Activated gamma-delta T cell (primary cell): Measurements from ENCODE around the gene TMEM63A.
"Not testable (repeated sequence)": the region's sequence is repeated elsewhere in the genome, so short reads cannot be mapped to it uniquely, and the experiment has no call there.

ENCODE experiments used
- DNase-seq: peaks from one replicate; lab custom pipeline; 2025; lab: John Stamatoyannopoulos, UW

The TMEM63A gene

DNA sequence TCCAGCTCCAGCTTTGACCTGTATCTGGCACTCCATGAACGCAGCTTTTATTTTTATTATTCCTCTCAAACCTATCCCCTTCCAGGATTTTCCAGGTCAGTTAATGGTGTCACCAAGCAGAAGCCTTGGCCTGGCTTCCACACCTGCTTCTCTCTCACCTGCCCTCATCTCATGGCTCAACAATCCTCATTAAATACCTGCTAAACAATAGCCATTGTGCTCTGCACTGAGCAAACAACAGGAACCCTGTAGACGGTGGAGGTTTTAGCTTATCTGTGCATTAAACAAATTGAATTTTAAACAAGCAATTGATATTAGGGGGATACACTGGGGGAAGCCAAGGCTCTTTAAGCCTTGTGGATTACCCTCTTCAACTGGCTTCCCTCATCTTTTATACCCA lies 26.6 kb upstream of the TMEM63A start:
- no peak for DNase-seq

DNA sequence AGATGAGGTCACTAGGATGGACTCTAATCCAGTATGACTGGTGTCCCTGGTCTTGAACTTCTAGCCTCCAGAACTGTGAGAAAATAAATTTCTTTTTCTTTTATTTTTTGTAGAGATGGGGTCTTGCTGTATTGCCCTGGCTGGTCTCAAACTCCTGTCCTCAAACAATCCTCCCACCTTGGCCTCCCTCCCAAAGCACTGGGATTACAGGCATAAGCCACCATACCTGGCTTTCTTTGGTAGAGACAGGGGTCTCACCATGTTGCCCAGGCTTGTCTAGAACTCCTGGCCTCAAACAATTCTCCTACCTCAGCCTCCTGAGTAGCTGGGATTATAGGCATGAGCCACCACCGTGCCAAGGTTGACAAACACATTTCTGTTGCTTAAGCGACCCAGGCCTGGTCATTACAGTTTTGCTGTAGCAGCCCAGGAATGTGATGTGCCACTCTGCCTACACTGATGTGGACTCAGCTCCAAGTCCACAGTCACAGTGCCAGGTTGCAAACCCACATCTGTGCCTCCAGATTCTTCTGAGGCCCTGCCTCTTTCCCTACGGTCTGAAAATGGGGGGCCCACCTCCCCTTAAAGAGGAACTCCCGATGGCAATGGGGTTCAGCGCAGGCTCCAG lies 25.9 kb upstream of the TMEM63A start:
- no peak for DNase-seq

DNA sequence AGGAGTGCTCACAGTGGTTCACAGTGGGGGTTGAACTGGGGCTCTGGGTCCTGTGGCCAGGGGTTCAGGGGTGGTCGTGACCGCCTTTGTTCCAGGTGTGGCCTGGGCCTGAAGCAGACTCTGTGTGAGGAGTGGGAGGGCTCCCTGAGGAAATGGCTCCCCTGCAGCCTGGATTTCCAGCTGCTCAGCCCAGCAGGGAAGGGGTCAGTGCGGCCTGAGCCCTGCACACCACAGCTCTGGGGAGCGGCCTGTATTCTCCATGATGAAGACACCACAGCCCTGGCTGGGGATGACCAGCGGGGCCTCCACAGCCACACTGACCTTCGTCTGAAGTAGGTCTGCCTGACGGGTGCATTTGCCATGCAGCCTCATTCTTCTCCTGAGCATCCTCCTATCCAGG lies 25.2 kb upstream of the TMEM63A start:
- DNase-seq: no peak

DNA sequence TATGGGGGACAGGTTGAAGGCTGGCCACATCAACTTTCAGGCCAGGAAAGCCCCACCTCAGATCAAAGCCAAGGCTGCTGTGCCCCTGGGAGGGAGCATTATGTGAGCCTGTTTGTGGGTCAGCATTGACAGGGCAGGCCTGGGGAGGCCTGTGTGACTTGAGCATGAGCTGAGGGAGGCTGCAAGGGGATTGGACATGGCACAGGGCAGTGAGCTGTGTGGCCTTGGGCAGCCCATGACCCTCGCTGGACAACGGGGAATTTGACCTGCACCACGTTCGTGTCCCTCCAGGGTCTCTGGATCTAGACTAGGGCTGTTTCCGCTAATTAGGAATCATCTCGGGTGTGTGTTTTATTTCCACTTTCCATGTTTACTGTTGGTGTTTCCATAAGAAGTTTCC lies 24.3 kb upstream of the TMEM63A start:
- no peak for DNase-seq

DNA sequence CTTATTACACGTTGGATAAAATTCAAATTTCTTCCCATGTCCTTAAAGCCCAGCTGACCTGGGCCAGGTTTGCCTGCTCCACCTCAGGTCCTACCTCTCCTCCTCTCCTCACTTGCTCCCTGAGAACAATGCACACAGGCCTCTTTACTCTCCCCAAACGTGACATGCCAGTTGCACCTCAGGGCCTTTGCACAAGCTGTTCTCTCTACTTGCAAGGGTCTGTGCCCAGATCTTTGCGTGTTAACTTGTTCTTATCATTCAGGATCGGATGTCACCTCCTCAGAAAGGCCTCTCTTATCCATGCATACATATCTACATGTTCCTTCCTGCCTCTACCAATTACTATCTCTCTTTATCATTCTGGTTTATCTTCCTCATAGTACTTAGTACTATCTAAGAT lies 21.4 kb upstream of the TMEM63A start:
- DNase-seq: no peak

DNA sequence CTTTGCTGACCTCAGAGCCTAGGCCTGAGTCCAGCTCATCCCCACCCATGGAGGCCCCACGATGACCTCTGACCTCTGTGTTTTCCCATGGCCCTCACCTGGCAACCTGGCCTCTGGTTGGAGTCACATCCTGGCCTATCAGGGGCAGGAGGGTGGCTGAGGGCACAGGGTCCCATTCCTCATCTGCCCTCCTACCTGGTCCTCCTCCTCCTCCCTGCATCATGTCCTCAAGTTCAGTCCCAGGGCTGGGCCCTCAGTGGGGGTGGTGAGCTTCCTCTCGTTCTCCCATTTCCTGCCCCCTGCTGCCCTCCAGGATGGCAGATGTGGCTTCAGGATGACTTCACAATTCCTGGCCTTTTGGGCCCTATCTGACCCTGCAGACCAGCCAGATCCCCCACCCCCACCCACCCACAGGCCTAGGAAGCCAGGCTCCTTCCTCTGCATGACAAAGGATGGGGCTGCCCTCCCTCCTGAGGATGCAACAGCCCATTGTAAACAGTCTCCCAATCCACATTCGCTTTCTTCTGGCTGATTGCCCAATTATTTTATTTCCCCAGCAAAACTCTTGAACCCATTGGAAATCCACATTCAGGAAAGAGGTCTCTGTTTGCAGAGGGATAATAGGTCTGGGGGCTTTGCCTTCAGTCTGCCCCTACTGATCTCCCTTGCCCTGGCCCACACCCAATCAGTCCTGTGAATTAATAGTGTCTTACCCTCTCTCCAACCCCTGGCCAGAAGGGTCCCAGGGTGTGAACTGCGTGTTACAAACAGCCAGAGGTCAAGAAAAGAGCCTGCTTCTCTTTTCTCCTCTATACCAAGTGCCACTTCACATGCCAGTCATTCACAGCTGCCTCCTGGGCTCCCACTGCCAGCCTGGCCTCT lies 17.1 kb upstream of the TMEM63A start:
- DNase-seq: no peak

DNA sequence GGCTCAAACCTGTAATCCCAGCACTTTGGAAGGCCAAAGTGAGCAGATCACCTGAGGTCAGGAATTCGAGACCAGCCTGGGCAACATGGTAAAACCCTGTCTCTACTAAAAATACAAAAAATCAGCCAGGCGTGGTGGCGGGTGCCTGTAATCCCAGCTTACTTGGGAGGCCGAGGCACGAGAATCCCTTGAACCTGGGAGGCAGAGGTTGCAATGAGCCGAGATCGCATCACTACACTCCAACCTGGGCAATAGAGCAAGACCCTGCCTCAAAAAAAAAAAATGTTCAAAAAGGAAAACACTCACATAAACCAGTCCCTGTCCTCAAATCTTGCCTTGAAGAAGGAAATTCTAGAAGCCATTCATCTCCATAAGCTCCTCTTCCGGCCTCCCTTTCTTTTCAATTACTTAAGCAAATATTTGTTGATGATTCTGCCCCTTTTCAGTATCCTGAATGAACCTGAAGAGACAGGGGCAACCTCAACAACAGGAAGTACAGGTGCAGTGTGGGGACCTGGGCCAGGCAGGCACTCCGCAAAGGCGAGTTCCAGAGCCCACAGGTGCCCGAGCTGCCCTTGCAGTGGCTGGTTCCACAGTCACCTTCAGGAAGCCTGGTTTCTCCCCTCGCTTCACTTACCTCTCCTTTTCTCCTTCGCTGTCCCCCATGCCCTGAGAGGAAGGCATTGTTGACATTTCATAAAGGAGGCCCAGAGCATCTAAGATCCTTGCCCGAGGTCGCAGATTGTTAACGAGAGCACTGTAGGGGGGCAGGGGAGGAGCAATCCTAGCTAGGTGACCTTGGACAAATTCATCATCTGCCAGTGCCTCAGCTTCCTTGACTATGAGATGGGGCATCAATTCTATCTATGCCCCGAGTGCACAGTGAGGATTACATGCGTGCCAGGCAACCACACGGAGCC lies 15.7 kb upstream of the TMEM63A start:
- DNase-seq: no peak

DNA sequence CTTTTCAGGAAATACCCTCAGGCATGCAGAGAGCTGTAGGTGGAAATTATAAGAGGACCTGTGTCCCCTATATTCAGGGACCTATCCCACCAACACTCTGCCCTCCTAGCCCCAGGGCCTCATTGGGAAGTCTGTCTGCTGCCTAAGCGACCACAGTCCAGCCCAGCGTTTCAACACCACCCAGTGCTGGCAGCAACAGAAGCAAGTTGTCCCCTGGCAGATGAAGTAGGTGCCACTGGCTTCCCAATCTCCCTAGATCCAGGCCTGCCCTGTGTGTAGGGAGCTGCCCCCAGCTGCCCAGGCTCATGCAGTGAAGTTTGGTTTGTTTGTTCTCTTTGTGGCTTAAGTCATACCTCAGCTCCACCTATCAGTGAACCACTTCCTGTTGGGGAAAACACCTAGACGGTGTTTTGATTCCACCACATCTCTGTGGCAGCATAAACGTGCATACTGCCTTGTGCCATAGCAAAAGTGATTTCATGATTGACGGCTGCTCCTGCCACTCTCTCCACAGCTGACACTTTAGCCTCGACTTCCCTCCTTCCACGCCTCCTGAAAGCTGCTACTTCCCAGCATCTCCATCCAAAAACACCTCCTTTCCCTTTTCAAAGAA lies 14.9 kb upstream of the TMEM63A start:
- no peak for DNase-seq

DNA sequence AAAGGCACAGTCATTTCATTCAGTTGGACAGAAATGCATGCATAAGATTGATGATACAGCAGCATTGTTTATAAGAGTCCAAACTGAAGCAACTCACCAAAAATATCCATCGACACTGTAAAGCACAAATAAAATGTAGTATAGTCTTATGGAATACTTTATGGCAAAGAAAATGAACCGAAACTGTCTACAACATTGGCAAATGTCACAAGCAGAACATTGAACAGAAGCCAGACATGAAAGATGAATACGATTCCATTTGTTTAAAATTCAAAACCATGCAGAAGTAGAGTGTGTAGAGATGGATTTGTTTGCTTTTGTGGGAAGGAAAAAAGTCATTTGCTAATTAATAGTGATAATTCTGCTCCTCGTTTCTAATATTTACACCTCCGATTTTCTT lies 14.3 kb upstream of the TMEM63A start:
- DNase-seq: no peak

DNA sequence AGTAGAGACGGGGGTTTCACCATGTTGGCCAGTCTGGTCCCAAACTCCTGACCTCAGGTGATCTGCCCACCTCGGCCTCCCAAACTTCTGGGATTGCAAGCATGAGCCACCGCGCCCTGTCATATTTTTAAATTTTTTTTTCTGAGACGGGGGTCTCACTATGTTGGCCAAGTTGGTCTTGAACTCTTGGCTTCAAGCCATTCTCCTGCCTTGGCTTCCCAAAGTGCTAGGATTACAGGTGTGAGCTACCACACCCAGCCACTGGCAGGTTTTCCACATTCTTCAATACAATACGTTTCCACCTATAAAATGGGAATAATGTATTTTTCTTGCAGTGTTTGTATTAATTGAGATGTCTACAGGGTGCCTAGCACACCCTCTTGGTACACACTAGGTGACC lies 10.1 kb upstream of the TMEM63A start:
- DNase-seq: no peak

DNA sequence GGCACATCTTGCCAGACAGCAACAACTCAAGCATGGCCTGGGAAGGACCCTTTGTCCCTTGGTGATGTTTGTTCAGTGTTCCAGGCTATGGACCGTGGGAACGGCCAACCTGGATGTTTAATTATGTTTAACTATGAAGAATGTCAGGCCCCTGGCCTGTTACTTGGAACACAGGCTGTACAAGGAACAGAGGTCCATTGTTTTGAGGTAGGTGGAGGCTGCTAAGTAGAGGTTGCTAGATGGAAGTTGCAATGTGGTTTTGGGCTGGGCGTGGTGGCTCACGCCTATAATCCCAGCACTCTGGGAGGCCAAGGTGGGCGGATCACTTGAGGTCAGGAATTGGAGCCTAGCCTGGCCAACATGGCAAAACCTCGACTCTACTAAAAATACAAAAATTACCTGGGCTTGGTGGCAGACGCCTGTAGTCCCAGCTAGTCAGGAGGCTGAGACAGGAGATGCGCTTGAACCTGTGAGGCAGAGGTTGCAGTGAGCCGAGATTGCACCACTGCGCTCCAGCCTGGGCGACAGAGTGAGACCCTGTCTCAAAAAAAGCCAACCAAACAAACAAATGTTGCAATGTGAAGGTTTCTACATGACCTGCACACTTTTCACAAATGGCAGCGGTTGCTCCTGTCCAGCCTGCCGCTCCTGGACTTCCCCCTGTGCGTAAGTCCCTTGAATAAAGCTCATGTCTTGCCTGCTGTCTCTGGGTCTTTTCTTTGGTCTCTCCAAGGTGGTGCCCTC lies 9.2 kb upstream of the TMEM63A start:
- DNase-seq: no peak

DNA sequence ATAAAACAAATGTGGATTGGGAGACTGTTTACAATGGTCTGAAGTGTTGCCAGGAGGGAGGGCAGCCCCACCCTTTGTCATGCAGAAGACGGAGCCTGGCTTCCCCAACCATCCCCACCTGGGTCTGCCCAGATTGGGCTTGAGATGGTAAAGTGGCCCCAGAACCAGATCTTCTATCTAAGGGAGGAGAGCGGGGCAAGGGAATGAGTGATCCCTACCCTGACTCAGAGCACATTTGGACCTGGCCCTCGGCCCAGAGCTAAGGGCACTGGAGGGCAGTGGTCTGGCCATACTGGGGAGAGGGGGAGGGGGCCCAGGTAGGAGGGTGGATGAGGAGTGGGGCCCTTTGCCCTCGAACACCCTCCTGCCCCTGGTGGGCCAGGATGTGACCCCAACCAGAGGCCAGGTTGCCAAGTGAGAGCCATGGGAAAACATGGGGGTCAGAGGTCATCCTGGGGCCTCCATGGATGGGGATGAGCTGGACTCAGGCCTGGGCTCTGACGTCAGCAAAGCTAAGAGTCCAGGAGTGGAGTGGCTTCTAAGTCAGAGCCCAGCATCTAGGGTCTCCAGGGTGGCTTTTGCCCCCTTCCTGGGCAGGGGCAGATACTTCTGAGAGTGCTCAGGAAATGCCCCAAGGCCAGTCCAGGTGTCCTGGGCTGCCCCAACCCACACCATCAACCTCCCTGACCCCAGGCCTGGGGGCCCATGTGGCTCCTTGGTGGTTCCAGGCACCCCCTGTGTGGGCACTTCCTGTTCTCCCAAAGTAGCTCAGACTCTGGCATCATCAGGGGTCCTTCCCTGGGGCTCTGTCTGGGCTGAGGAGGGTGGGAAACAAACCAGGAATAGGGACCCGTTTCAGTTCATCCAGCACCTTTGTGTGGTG lies 8.4 kb upstream of the TMEM63A start:
- DNase-seq: no peak

DNA sequence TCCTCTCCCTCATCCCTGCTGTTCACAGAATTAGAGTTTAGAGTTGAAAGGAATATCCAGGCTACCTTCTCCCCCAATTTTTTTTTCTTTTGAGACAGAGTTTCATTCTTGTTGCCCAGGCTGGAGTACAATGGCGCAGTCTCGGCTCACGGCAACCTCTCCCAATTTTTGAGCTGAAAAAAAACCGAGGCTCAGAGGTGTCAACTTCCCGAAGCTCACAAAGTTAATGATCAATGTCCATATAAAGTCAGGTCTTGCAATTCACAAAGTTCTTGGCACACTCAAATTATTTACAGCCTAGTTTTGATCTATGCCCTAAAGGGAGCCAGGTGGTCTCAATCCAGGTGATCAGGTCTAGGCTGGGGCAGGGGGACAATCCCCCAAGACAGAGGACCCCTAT lies 7.6 kb upstream of the TMEM63A start:
- DNase-seq: no peak

DNA sequence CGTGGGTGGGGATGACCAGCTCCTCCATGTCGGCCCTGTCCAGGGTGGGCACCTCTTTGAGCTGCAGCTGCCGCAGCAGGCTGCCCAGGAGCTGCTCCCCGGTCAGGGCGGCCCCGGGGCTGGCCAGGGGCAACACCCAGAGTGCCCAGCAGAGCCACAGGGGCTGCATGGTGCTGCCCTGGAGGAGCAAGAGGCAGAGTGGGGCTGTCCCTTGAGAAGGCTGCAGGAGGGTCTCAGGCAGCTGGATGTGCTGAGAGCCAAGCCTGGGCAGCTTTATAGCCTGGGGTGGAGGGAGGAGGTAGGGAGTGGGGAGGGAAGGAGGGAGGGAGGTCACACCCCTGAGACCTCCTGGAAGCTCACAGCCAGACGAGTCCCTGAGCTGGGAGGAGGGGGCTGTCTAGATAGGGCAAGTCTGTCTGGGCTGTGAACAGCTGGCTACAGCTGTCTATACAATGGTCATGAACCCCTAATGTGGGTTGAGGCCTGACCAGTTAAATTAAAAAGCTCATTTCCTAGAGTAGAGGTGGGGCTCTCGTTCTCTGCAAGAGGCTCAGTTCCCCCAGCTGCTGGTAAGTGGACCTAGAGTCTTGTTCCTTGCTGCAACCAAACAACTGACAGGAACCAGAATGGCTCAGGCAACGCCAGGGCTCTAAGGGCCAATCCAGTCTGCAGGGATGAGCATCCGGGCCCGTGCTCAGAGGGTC lies 6.9 kb upstream of the TMEM63A start, which contains the start of gene LEFTY1:
Gene LEFTY1, minus strand, starts transcription at position 249 of the 704 bp plus-strand sequence. Its CDS starts 80 bp downstream, at position 169.
- no peak for DNase-seq

DNA sequence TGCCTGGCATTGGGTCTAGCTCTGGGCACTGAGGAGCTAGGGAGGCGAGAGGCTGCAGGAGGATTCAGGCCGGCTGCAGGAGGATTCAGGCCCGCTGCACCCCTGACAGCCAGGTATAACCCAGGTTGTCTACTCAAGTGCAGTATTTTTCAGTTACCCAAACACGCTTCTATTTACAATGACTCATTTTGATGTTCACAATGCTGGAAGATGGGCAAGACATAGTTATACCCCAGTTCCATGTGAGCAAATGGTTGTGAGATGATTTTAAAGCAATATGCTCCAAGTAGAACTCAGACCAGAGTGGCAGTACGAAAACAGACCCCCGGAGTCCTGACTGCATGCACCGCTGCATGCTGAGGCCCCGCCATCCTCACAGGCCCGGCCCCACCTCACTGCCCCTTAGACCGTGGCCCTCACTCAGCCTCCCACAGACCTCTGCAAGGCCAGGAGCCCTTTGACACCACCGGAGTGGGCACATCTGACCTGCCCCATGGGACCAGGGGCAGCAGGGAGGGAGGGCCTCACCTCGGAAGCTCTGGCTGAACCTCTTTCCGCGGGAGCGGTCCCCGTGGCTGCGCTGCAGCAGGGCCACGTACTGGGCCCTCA lies 6.2 kb upstream of the TMEM63A start:
- DNase-seq: no peak

DNA sequence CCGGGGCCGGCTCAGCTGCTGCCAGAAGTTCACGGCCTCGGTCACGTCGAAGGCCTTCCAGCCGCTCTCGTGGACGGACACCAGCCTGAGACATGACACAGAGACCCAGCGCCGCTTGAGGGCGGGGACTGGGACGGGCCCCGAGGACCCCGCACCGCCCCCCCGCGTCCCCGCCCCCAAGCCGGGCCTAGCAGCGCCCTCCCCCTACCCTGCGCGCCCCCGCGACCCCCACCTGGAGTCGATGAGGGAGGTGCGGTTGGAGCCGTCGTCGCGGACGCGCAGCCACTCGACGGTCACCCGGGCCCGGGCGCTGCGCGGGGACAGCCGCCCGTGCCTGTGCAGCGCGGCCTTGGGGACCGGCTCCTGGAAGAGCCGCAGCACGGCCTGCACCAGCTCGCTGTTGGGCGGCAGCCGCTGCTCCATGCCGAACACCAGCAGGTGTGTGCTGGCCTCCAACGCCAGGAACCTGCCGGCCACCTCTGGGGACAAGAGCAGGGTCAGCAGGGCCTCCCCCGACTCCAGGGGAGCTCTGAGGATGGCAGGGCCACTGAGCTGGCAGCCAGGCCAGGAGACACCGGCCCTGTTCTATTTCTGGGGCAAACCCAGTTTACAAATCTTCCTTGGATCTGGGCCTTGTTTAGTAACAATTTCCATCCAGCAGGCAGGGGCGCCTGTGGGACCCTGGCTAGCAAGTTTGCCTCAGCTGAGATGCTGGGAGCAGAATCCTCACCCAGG lies 5.5 kb upstream of the TMEM63A start:
- not testable (repeated sequence) for DNase-seq

DNA sequence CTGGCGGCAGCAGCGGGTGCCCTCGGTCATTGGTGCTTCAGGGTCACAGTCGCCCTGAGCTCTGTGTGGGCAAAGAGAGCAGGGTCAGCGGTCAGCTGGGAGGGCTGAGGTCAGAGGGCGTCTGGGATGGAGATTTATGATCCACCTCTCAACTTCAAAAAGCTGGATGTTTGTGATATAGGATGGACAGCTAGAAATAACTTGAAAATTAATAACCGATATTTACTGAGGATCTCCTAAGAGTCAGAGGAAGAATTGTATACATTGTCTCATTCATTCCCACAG lies 4.8 kb upstream of the TMEM63A start:
- no peak for DNase-seq

DNA sequence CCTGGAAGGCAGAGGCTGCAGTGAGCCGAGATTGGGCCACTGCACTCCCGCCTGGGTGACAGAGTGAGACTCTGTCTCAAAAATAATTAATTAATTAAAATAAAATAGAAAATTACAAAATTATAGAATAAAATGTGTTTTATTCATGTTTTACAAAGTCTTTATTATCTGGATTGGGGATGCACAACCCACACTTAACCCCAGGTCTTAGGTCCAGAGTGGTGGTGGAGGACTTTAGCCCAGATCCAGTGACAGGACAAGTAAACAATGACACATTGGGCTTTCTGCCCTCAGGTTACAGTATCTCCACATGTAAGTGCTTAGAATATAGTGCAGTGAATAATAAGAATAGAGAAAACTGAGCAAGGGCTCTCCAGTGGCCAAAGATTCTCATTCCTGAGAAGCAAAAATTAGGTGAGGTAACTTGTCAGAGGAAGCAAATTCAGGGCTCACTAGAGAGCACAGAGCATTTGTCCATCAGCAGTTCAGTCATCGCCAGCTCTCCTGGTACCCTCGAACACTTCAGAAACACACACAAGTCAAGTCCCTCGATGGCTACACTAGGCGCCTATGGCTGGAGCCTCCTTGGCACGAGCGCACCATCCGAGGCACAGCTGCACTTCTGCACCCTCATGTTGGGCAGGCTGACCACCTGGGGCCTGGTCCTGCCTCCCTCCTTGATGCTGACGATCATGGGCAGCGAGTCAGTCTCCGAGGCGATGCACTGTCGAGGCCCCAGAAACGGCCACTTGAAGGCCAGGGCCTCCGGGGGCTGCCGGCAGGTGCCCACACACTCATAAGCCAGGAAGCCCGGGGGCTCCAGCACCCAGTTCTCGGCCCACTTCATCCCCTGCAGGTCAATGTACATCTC lies 4.2 kb upstream of the TMEM63A start:
- no peak for DNase-seq
